BLaER1 treated with 17β-estradiol and CSF1 and Interleukin-3, amounts not matched to agents 10 nM and 100 nM (cell line): ENCODE results near the gene DGAT2.

Experiments
- H3K27ac ChIP-seq, 11 experiments: shearing (Covaris generic); formaldehyde crosslinking; 2 replicates each; pipeline ENCODE4 v1.8.1; 2022
- H3K27me3 ChIP-seq, 11 experiments: shearing (Covaris generic); formaldehyde crosslinking; 2 replicates each; pipeline ENCODE4 v1.8.1; 2022
- H3K36me3 ChIP-seq, 11 experiments: shearing (Covaris generic); formaldehyde crosslinking; 2 replicates each; pipeline ENCODE4 v1.8.1; 2022
- H3K4me1 ChIP-seq, 10 experiments: shearing (Covaris generic); formaldehyde crosslinking; 2 replicates each; pipeline ENCODE4 v1.8.1; 2022
- H3K4me2 ChIP-seq, 11 experiments: shearing (Covaris generic); formaldehyde crosslinking; 2 replicates each; pipeline ENCODE4 v1.8.1; 2022
- H3K4me3 ChIP-seq, 10 experiments: shearing (Covaris generic); formaldehyde crosslinking; 2 replicates each; pipeline ENCODE4 v1.8.1; 2022
- H3K9ac ChIP-seq, 11 experiments: shearing (Covaris generic); formaldehyde crosslinking; 2 replicates each; pipeline ENCODE4 v1.8.1; 2022
- H3K9me3 ChIP-seq, 11 experiments: shearing (Covaris generic); formaldehyde crosslinking; replicated peaks in 1 of 11; 2 replicates each; pipeline ENCODE4 v1.8.1; 2022
- H4K20me1 ChIP-seq, 11 experiments: shearing (Covaris generic); formaldehyde crosslinking; 2 replicates each; pipeline ENCODE4 v1.8.1; 2022
- Cebpa-rat ChIP-seq, 11 experiments: shearing (Covaris generic); IDR thresholded peaks; 2 replicates each; pipeline ENCODE4 v1.8.1; 2022

The DGAT2 gene

DNA sequence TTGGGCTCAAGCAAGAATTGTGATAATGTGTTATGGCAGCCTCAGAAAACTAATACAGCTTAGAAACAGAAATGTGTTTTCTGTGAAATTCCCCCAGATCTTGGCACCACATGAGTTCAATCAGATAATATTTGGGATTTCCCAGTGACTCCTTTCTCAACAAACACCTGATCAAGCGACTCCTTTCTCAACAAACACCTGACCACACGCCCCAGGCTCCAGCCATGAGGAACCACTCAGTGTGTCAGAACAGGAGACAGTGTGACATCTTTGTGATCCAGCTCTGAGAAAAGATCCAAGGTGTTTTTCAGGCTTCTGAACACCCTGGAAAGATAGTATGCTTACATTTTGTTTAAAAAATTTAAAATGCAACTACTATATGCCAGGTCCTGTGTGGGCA lies 44.5 kb downstream of the DGAT2 start:
- H3K4me3 ChIP-seq = no peak overlapping the region
- peak overlapping the region in 1 of 11 experiments; percentile 90; a peak in 1 of 22 replicates for H3K4me2 ChIP-seq
- H4K20me1 ChIP-seq = peaks cover 0 to 21% (median 12%) of the 10 kb centered on the region in 11 experiments; a peak in 9 of 22 replicates
- H3K27ac ChIP-seq = no peak overlapping the region
- peaks cover 25 to 55% (median 31%) of the 10 kb centered on the region in 10 experiments for H3K4me1 ChIP-seq
- H3K36me3 ChIP-seq = no peaks in the 10 kb centered on the region
- H3K9me3 ChIP-seq = no peaks in the 10 kb centered on the region
- H3K9ac ChIP-seq = no peak overlapping the region
- H3K27me3 ChIP-seq = no peaks in the 10 kb centered on the region
- TF ChIP-seq Cebpa-rat (IDR thresholded peaks at IDR 0.05) = no peak

DNA sequence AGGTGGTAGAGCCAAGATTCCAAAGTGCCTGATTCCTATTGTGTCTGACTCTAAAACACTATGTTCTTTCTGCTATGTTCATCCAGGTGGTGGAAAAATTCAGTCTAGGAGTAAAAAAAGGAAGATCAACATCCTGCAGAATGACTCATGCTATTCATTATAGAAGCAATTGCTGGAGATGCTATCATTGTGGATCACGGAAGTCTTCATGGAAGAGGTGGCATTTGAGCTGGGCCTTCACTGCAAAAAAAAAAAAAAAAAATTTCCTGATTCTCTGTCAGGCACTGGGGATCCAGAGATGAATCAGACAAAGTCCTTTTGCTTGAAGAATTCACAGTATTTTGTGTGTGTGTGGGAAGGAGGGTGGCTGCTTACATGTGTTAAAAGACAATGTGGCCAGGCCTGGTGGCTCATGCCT lies 45.1 kb downstream of the DGAT2 start:
- Histone ChIP-seq H4K20me1 (peaks cover 0 to 26% (median 12%) of the 10 kb centered on the region in 11 experiments; a peak in 9 of 22 replicates), H3K27ac (no peak overlapping the region), H3K4me1 (peaks cover 25 to 55% (median 31%) of the 10 kb centered on the region in 10 experiments), H3K27me3 (no peaks in the 10 kb centered on the region), H3K9me3 (no peaks in the 10 kb centered on the region), H3K9ac (peak overlapping the region in 2 of 11 experiments; percentile 88 to 94; a peak in 3 of 22 replicates), H3K4me3 (no peak overlapping the region; a peak in 1 of 20 replicates), H3K4me2 (peak overlapping the region; percentile 78 to 95 (median 86)), H3K36me3 (no peaks in the 10 kb centered on the region)
- no peak for TF ChIP-seq Cebpa-rat (IDR thresholded peaks at IDR 0.05)

DNA sequence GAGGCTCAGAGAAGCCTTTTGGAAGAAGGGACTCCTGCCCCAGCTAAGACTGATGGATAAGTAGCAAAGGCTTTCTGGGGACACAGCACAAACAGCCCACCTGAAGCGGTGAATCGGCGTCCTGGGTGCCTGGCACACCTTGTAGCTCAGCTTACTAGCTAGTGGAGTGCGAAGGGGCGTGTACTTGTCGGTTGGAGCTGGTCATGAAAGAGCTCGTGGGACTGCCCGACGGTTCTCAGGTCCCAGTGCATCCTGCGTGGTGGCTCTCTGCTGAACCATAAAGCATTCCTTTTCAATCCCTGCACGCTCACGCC lies 45.7 kb downstream of the DGAT2 start:
- no peaks in the 10 kb centered on the region for H3K27me3 ChIP-seq
- H3K9me3 ChIP-seq = no peaks in the 10 kb centered on the region
- peaks cover 25 to 55% (median 31%) of the 10 kb centered on the region in 10 experiments for H3K4me1 ChIP-seq
- peak overlapping the region; percentile 78 to 95 (median 86) for H3K4me2 ChIP-seq
- H3K27ac ChIP-seq = peak overlapping the region in 10 of 11 experiments; percentile 1 to 93 (median 88); a peak in 19 of 22 replicates
- peak overlapping the region; percentile 42 to 96 (median 92) for H3K9ac ChIP-seq
- H4K20me1 ChIP-seq = peaks cover 0 to 33% (median 12%) of the 10 kb centered on the region in 11 experiments; a peak in 9 of 22 replicates
- H3K4me3 ChIP-seq = peak overlapping the region; percentile 77 to 99 (median 96)
- H3K36me3 ChIP-seq = no peaks in the 10 kb centered on the region
- no peak for TF ChIP-seq Cebpa-rat (IDR thresholded peaks at IDR 0.05)

DNA sequence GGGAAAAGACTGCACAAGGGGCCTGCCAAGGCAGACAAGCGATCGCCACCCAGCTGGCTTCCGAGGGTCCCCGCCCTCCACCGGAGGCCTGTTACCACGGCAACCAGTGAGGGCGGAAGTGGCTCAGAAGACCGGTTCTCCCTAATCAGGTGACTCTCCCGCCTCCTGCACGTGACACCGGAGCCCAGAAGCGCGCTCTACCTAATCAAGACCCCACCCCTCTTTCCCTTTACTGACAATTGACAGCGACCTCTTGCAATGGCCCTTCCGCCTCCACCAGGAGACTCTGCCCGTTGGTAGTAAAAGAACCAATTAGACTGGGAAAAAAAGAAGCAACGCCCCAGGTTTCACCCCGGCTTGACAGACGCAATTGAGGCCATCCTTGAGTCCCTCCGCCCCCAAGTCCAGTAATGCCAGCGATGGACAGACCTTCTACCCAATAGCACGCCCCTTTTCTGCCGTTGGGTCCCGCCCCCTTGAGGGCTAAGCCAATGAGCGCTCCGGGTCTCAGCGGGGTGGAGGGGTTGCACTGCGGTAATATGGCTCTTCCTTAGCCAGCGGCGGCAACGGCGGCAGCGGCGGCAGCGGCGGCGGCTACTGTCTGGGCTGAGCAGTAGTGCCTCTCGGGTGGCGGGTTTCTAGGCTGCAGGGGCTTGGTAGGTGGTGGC lies 46.2 kb downstream of the DGAT2 start, which contains the start of gene UVRAG:
TSS of gene UVRAG (plus strand) at position 534 of the 668 bp plus-strand sequence. CDS start 198 bp downstream, outside the sequence.
- H4K20me1 ChIP-seq = peaks cover 0 to 36% (median 12%) of the 10 kb centered on the region in 11 experiments; a peak in 9 of 22 replicates
- no peaks in the 10 kb centered on the region for H3K27me3 ChIP-seq
- H3K4me1 ChIP-seq = peaks cover 25 to 51% (median 31%) of the 10 kb centered on the region in 10 experiments
- no peak for TF ChIP-seq Cebpa-rat (IDR thresholded peaks at IDR 0.05)
- H3K36me3 ChIP-seq = peaks cover 0 to under 1% (median 0%) of the 10 kb centered on the region in 11 experiments; a peak in 1 of 22 replicates
- H3K4me3 ChIP-seq = peak within 1 kb of the TSS; percentile 77 to 99 (median 96)
- peak within 1 kb of the TSS; percentile 86 to 95 (median 93) for H3K4me2 ChIP-seq
- no peaks in the 10 kb centered on the region for H3K9me3 ChIP-seq
- H3K9ac ChIP-seq = peak within 1 kb of the TSS; percentile 86 to 96 (median 92)
- peak within 1 kb of the TSS; percentile 76 to 93 (median 89) for H3K27ac ChIP-seq

DNA sequence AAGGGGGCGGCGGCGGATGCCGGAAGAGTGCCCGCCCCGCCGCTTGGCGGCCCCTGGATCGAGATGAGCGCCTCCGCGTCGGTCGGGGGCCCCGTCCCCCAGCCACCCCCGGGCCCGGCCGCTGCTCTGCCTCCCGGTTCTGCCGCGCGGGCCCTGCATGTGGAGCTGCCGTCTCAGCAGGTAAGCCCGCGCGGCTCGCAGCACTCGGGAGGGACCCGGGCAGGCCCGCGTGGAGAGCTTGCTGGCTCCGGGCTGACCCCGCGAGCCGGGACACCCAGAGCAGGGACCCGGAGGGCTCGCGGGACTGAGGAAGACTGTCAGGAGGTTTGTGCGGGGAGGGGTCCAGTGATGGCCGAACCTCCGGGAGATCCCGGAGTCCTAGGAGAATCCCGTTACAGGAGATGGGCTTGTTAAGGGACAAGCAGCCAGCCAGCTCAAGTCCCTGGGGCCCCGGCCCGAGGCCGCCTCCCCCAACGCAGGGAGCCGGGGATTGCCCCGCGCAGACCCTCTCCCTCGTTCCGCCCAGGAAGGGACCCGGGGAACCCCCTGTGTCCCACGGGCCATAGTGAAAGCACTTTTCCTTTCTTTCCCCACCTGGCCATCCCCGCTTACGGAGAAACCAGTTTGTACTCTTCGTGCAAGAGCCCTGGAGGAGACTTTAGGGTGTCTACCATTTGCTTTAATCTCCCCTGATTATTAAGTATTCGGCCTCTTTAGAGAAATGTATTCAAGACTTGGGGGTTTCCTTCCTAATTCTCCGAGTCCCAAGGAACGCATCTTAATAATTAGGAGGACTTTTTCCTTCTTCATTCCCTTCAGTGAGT lies 47.0 kb downstream of the DGAT2 start:
- H3K9ac ChIP-seq = peak overlapping the region; percentile 86 to 96 (median 92)
- peaks cover 0 to 1% (median 0%) of the 10 kb centered on the region in 11 experiments; a peak in 2 of 22 replicates for H3K9me3 ChIP-seq
- peak overlapping the region; percentile 86 to 95 (median 93) for H3K4me2 ChIP-seq
- peaks cover 27 to 44% (median 30%) of the 10 kb centered on the region in 10 experiments for H3K4me1 ChIP-seq
- peaks cover 0 to 38% (median 12%) of the 10 kb centered on the region in 11 experiments; a peak in 9 of 22 replicates for H4K20me1 ChIP-seq
- H3K27me3 ChIP-seq = no peaks in the 10 kb centered on the region
- no peak for TF ChIP-seq Cebpa-rat (IDR thresholded peaks at IDR 0.05)
- H3K36me3 ChIP-seq = peaks cover 0 to 4% (median 0%) of the 10 kb centered on the region in 11 experiments; a peak in 3 of 22 replicates
- peak overlapping the region; percentile 77 to 99 (median 96) for H3K4me3 ChIP-seq
- H3K27ac ChIP-seq = peak overlapping the region; percentile 76 to 93 (median 89)

DNA sequence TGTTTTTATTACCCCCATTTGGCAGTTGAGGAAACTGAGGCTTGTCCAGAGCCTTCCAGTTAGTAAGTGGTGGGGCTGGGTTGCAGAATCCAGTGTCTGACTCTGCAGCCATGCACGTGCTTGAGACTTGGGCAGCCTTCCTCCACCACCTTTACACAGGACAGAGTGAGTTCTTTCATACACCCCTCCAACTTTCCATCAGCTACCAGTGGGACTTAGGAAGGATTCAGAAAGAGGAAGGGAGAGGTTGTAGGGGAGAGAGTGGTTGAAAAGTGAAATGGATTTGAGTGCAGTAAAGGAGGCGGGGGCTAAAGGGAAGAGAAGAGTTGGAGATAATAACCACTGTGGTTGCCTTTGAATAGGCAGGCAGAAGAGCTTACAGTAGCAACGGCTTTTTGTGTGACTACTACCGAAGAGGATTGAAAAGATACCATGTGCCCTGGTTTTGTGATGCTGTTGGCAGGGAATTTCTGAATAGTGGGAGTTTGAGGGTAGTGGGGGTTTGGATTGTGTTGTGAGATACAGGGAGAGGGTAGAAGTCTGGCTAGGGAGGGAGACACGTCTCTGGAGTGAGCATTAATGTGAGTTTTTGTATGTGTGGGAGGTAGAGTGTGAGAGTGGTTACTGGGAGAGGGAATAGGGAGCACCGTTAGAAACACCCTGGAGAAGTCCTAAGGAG lies 48.1 kb downstream of the DGAT2 start:
- Histone ChIP-seq H3K9me3 (peaks cover 0 to 12% (median 8%) of the 10 kb centered on the region in 11 experiments; a peak in 16 of 22 replicates), H3K27me3 (no peaks in the 10 kb centered on the region), H3K4me2 (peak overlapping the region; percentile 86 to 95 (median 93)), H3K4me3 (peak overlapping the region; percentile 77 to 99 (median 96)), H3K4me1 (peaks cover 27 to 39% (median 30%) of the 10 kb centered on the region in 10 experiments), H3K27ac (peak overlapping the region in 9 of 11 experiments; percentile 82 to 93 (median 89); a peak in 16 of 22 replicates), H3K36me3 (peaks cover 0 to 13% (median 8%) of the 10 kb centered on the region in 11 experiments; a peak in 16 of 22 replicates), H3K9ac (peak overlapping the region; percentile 86 to 96 (median 92); a peak in 21 of 22 replicates), H4K20me1 (peaks cover 0 to 49% (median 12%) of the 10 kb centered on the region in 11 experiments; a peak in 11 of 22 replicates)
- TF ChIP-seq Cebpa-rat (IDR thresholded peaks at IDR 0.05) = no peak

DNA sequence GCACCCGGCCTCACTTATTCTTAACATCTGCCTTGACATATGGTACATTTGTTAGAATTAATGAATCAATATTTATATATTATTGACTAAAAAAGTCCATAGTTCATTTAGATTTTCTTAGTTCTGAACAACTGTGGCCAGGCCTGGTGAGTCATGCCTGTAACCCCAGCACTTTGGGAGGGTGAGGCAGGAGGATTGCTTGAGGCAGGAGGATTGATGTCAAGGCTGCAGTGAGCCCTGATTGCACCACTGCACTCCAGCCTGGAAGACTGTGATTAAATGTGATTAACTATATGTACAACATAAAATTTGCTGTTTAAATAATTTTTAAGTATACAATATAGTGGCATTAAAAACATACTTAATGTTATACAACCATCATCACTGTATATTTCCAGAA lies 52.1 kb downstream of the DGAT2 start:
- H3K36me3 ChIP-seq = peaks cover 0 to 38% (median 20%) of the 10 kb centered on the region in 11 experiments; a peak in 18 of 22 replicates
- H3K27ac ChIP-seq = no peak overlapping the region
- peaks cover 41 to 58% (median 49%) of the 10 kb centered on the region in 10 experiments for H3K4me1 ChIP-seq
- TF ChIP-seq Cebpa-rat (IDR thresholded peaks at IDR 0.05) = no peak
- peaks cover 0 to 25% (median 19%) of the 10 kb centered on the region in 11 experiments; a peak in 17 of 22 replicates for H3K9me3 ChIP-seq
- H3K4me2 ChIP-seq = 0 out of 22 replicates have a peak overlapping the region, but pooled peaks of 1 of the 11 experiments have one; percentile 32
- no peak overlapping the region for H3K9ac ChIP-seq
- H3K4me3 ChIP-seq = no peak overlapping the region
- H3K27me3 ChIP-seq = no peaks in the 10 kb centered on the region
- H4K20me1 ChIP-seq = peaks cover 0 to 82% (median 12%) of the 10 kb centered on the region in 11 experiments; a peak in 11 of 22 replicates

DNA sequence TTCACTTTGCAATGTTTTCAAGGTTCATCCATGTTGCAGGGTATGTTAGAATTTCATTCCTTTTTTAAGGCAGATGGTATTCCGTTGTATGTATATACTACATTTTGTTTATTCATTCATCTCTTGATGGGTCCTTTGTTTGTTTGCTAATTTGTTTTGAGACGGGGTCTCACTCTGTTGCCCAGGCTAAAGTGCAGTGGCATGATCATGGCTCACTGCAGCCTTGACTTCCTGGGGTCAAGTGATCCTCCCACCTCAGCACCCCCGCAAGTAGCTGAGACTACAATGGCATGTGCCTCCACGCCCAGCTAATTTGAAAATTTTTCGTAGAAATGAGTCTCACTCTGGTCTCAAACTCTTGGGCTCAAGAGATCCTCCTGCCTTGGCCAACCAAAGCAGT lies 52.6 kb downstream of the DGAT2 start:
- Histone ChIP-seq H3K4me1 (peaks cover 42 to 63% (median 52%) of the 10 kb centered on the region in 10 experiments), H3K4me2 (no peak overlapping the region)

More for the DNA sequence above, 52.6 kb downstream of the DGAT2 start:
- peaks cover 0 to 86% (median 11%) of the 10 kb centered on the region in 11 experiments; a peak in 11 of 22 replicates for H4K20me1 ChIP-seq
- H3K9me3 ChIP-seq = peaks cover 0 to 25% (median 19%) of the 10 kb centered on the region in 11 experiments; a peak in 17 of 22 replicates
- peaks cover 0 to 40% (median 20%) of the 10 kb centered on the region in 11 experiments; a peak in 18 of 22 replicates for H3K36me3 ChIP-seq
- no peak overlapping the region for H3K4me3 ChIP-seq
- no peaks in the 10 kb centered on the region for H3K27me3 ChIP-seq
- TF ChIP-seq Cebpa-rat (IDR thresholded peaks at IDR 0.05) = no peak
- no peak overlapping the region for H3K9ac ChIP-seq
- no peak overlapping the region for H3K27ac ChIP-seq
